ENCODE results near the gene GFOD2. TPM values are rescaled to one million over a fixed set of nuclear protein-coding genes. Genes with fewer than 3 reads are reported as not detected.

The GFOD2 gene
- total and polyA plus RNA-seq, 11 donors, result 6.5 to 15.4 (median 9.8) TPM

DNA sequence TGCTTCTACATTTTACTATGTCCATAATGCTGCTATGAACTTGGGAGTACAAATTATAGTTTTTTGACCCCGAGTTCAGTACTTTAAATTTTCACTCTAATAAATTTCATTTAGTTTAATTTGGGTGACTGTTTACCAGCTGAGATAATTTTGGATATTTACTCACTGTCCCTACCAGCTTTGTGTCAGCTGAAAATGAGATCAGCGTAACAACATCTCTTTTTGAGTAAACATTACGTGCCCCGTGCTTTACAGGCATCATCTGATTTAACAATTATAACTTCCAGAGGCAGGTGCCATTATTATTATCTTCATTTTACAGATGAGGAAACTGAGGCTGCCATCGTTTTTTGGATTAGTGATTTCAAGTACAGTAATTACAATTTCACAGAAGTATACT, 15.0 kb downstream of the GFOD2 start:
- Histone ChIP-seq H3K27ac (peak overlapping the region in 1 of 12 donors; percentile 6), H3K4me1 (peaks cover 0 to 16% (median 3%) of the 10 kb centered on the region in 12 donors)
- intact Hi-C loops (cut with DNase I), result no loop called here

GRCh38 chr16:67703626-67704025, 15.5 kb downstream of the GFOD2 start:
- peaks cover 0 to 7% (median 0%) of the 10 kb centered on the region in 9 donors for H3K36me3 ChIP-seq
- TF ChIP-seq POLR2A (IDR thresholded peaks at IDR 0.05), result no peak
- no peak for TF ChIP-seq CTCF (IDR thresholded peaks at IDR 0.05)
- H3K27me3 ChIP-seq, result no peaks in the 10 kb centered on the region
- intact Hi-C loops (cut with DNase I), result no loop called here
- no peak for ATAC-seq
- peaks cover 0 to 16% (median 3%) of the 10 kb centered on the region in 12 donors for H3K4me1 ChIP-seq
- H3K27ac ChIP-seq, result peak overlapping the region in 2 of 12 donors; percentile 5 to 6
- no peak overlapping the region for H3K4me3 ChIP-seq
- DNase-seq, result no peak
- H3K9me3 ChIP-seq, result peaks cover 0 to 8% (median 0%) of the 10 kb centered on the region in 12 donors
- WGBS, 4 donors, result 71 to 93% (median 75%) methylated on average over 2 of the region's 2 CpGs

More for the DNA sequence above, 15.0 kb downstream of the GFOD2 start:
- TF ChIP-seq POLR2A (IDR thresholded peaks at IDR 0.05), result no peak
- no peak for TF ChIP-seq CTCF (IDR thresholded peaks at IDR 0.05)
- H3K4me3 ChIP-seq, result no peak overlapping the region
- no peaks in the 10 kb centered on the region for H3K27me3 ChIP-seq
- 87 to 96% (median 93%) methylated on average over 5 of the region's 5 CpGs for WGBS, 4 donors
- DNase-seq (no peak), ATAC-seq (no peak)
- peaks cover 0 to 5% (median 0%) of the 10 kb centered on the region in 12 donors for H3K9me3 ChIP-seq
- H3K36me3 ChIP-seq, result peaks cover 0 to 5% (median 0%) of the 10 kb centered on the region in 9 donors

GRCh38 chr16:67702130-67702529, 17.0 kb downstream of the GFOD2 start:
- peaks cover 0 to 16% (median 3%) of the 10 kb centered on the region in 12 donors for H3K4me1 ChIP-seq
- peaks cover 0 to 8% (median 0%) of the 10 kb centered on the region in 12 donors for H3K9me3 ChIP-seq
- no peak overlapping the region for H3K27ac ChIP-seq
- TF ChIP-seq POLR2A (IDR thresholded peaks at IDR 0.05) (no peak), CTCF (IDR thresholded peaks at IDR 0.05) (no peak)
- peaks cover 0 to 13% (median 2%) of the 10 kb centered on the region in 9 donors for H3K36me3 ChIP-seq
- no peaks in the 10 kb centered on the region for H3K27me3 ChIP-seq
- intact Hi-C loops (cut with DNase I), result no loop called here
- 92 to 97% (median 96%) methylated on average over 4 of the region's 4 CpGs for WGBS, 4 donors
- no peak for DNase-seq
- H3K4me3 ChIP-seq, result no peak overlapping the region
- ATAC-seq, result no peak

DNA sequence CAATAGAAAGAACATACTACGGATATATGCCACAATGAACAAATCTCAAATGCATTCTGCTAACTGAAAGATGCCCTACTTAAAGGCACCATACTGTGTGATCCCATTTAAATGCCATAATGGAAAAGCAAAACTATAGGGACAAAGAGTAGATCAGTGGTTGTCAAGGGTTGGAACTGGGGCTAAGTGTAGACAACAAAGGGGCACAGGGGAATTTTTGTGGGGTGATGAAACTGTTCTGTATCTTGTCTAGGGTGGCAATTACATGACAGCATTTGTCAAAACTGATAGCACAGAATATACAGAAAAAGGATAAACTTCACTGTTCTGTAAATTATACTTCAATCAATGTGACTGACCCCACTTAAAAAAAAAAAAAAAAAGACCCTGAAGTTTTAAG, 17.7 kb downstream of the GFOD2 start:
- Histone ChIP-seq H3K27me3 (no peaks in the 10 kb centered on the region), H3K27ac (no peak overlapping the region)
- DNase-seq, result no peak

More for the DNA sequence above, 17.7 kb downstream of the GFOD2 start:
- H3K4me1 ChIP-seq, result peaks cover 0 to 16% (median 3%) of the 10 kb centered on the region in 12 donors
- peaks cover 0 to 8% (median 0%) of the 10 kb centered on the region in 12 donors for H3K9me3 ChIP-seq
- H3K4me3 ChIP-seq, result no peak overlapping the region
- intact Hi-C loops (cut with DNase I), result no loop called here
- peaks cover 0 to 13% (median 2%) of the 10 kb centered on the region in 9 donors for H3K36me3 ChIP-seq
- TF ChIP-seq CTCF (IDR thresholded peaks at IDR 0.05), result no peak
- no peak for TF ChIP-seq POLR2A (IDR thresholded peaks at IDR 0.05)
- ATAC-seq, result no peak
- 83 to 100% (median 93%) methylated on average over 1 of the region's 1 CpG for WGBS, 4 donors

All from heart left ventricle (tissue), 16 donors.